HEK293 (cell line): ENCODE results near the gene SSBP1.

ENCODE experiments used
- CTCF ChIA-PET: fragments of 350-600 bp; formaldehyde crosslinking; extraction: SDS; loops from one replicate; lab custom pipeline; 2021; ENCODE audit warnings: antibody characterized with exemption; lab: Yijun Ruan, JAX
- POLR2A ChIA-PET: fragments of 300-600 bp; formaldehyde crosslinking; extraction: SDS; loops from one replicate; lab custom pipeline; 2020; ENCODE audit warnings: antibody characterized with exemption, inconsistent platforms; lab: Yijun Ruan, JAX
- H3K27ac ChIP-seq: fragments of 200-500 bp; sonication (Bioruptor generic); 2 replicates; pipeline ENCODE4 v1.5.1; 2014; ENCODE audit warnings: low read depth, low read length, control low read depth, inconsistent platforms; ENCODE audit errors: extremely low read depth
- H3K36me3 ChIP-seq, 2 experiments: fragments of 200-500 bp in 1 of 2; sonication (Bioruptor generic) in 1 of 2; 1 replicate in 1 of 2; 2 replicates in 1 of 2; pipeline ENCODE4 v1.5.1; 2014 to 2017; ENCODE audit warnings: inconsistent platforms in 2 of 2, low read length in 2 of 2; ENCODE audit not compliant: control insufficient read depth in 2 of 2, insufficient read depth in 1 of 2
- H3K4me1 ChIP-seq: fragments of 200-500 bp; sonication (Bioruptor generic); 2 replicates; pipeline ENCODE4 v1.5.1; 2014; ENCODE audit warnings: mild to moderate bottlenecking, low read length, inconsistent platforms; ENCODE audit not compliant: control insufficient read depth, insufficient read depth
- H3K4me3 ChIP-seq: 2 replicates; pipeline ENCODE4 v1.5.1; 2011; ENCODE audit warnings: low read depth, mild to moderate bottlenecking, control low read depth, low read length, moderate library complexity
- H3K9me3 ChIP-seq: fragments of 200-500 bp; sonication (Bioruptor generic); 2 replicates; pipeline ENCODE4 v1.5.1; 2014; ENCODE audit warnings: low read depth, low read length, inconsistent platforms; ENCODE audit not compliant: control insufficient read depth, insufficient read depth
- ELK4 ChIP-seq: IDR thresholded peaks from 2 replicates; pipeline ENCODE4 v1.6.1; 2011; ENCODE audit warnings: mild to moderate bottlenecking, low read depth, low read length, borderline replicate concordance
- FEZF1 ChIP-seq: fragments of 450-650 bp; formaldehyde crosslinking; IDR thresholded peaks from 2 replicates; pipeline ENCODE4 v1.5.1; 2016; ENCODE audit warnings: missing biosample characterization, missing genetic modification characterization
- IKZF3 ChIP-seq: fragments of 450-650 bp; IDR thresholded peaks from 2 replicates; pipeline ENCODE4 v1.5.0; 2018; ENCODE audit warnings: missing biosample characterization, mild to moderate bottlenecking, missing genetic modification characterization, moderate library complexity
- KLF9 ChIP-seq: fragments of 450-650 bp; formaldehyde crosslinking; IDR thresholded peaks from 2 replicates; pipeline ENCODE4 v1.5.1; 2016; ENCODE audit warnings: missing biosample characterization, missing genetic modification characterization, low read depth
- REST ChIP-seq: fragments of 450-650 bp; formaldehyde crosslinking; IDR thresholded peaks from 2 replicates; pipeline ENCODE4 v1.5.1; 2016; ENCODE audit warnings: missing biosample characterization, missing genetic modification characterization
- SCRT1 ChIP-seq: fragments of 450-650 bp; formaldehyde crosslinking; IDR thresholded peaks from 2 replicates; pipeline ENCODE4 v1.5.1; 2016; ENCODE audit warnings: missing biosample characterization, missing genetic modification characterization, borderline replicate concordance
- SCRT2 ChIP-seq: fragments of 450-650 bp; formaldehyde crosslinking; IDR thresholded peaks from 2 replicates; pipeline ENCODE4 v1.5.1; 2016; ENCODE audit warnings: missing biosample characterization, missing genetic modification characterization
- YY2 ChIP-seq: fragments of 450-650 bp; formaldehyde crosslinking; IDR thresholded peaks from 2 replicates; pipeline ENCODE4 v1.5.1; 2016; ENCODE audit warnings: missing biosample characterization, missing genetic modification characterization
- ZBTB20 ChIP-seq: fragments of 450-650 bp; formaldehyde crosslinking; IDR thresholded peaks from 2 replicates; pipeline ENCODE4 v1.5.1; 2016; ENCODE audit warnings: missing biosample characterization, missing genetic modification characterization
- ZNF121 ChIP-seq: fragments of 450-650 bp; formaldehyde crosslinking; IDR thresholded peaks from 2 replicates; pipeline ENCODE4 v1.5.1; 2016; ENCODE audit warnings: missing biosample characterization, missing genetic modification characterization
- ZNF140 ChIP-seq: fragments of 450-650 bp; formaldehyde crosslinking; IDR thresholded peaks from 2 replicates; pipeline ENCODE4 v1.5.1; 2016; ENCODE audit warnings: missing biosample characterization, missing genetic modification characterization
- ZNF24 ChIP-seq: fragments of 450-650 bp; formaldehyde crosslinking; IDR thresholded peaks from 2 replicates; pipeline ENCODE4 v1.5.1; 2016; ENCODE audit warnings: missing biosample characterization, missing genetic modification characterization
- ZNF350 ChIP-seq: fragments of 450-650 bp; formaldehyde crosslinking; IDR thresholded peaks from 2 replicates; pipeline ENCODE4 v1.5.0; 2017; ENCODE audit warnings: missing biosample characterization, mild to moderate bottlenecking, missing genetic modification characterization
- ZNF555 ChIP-seq: fragments of 450-650 bp; formaldehyde crosslinking; conservative IDR thresholded peaks from 2 replicates; pipeline ENCODE4 v1.5.1; 2017; ENCODE audit warnings: missing biosample characterization, mild to moderate bottlenecking, missing genetic modification characterization, inconsistent platforms
- ZNF561 ChIP-seq: fragments of 450-650 bp; IDR thresholded peaks from 2 replicates; pipeline ENCODE4 v1.5.1; 2018; ENCODE audit warnings: missing biosample characterization, missing genetic modification characterization, borderline replicate concordance
- ZNF654 ChIP-seq: fragments of 450-650 bp; formaldehyde crosslinking; IDR thresholded peaks from 2 replicates; pipeline ENCODE4 v1.5.1; 2016; ENCODE audit warnings: low read depth, missing biosample characterization, missing genetic modification characterization
- ZNF658 ChIP-seq: fragments of 450-650 bp; formaldehyde crosslinking; IDR thresholded peaks from 2 replicates; pipeline ENCODE4; 2016; ENCODE audit warnings: missing biosample characterization, missing genetic modification characterization
- ZNF677 ChIP-seq: fragments of 450-650 bp; IDR thresholded peaks from 2 replicates; pipeline ENCODE4 v1.5.0; 2018; ENCODE audit warnings: missing biosample characterization, mild to moderate bottlenecking, missing genetic modification characterization, moderate library complexity
- ZNF791 ChIP-seq: fragments of 450-650 bp; formaldehyde crosslinking; IDR thresholded peaks from 2 replicates; pipeline ENCODE4 v1.5.1; 2016; ENCODE audit warnings: missing biosample characterization, missing genetic modification characterization
- ZNF843 ChIP-seq: fragments of 450-650 bp; formaldehyde crosslinking; IDR thresholded peaks from 2 replicates; pipeline ENCODE4 v1.5.1; 2016; ENCODE audit warnings: missing biosample characterization, missing genetic modification characterization
- TF ChIP-seq, protein P1 (sequence below): fragments of 450-650 bp; formaldehyde crosslinking; IDR thresholded peaks from 2 replicates; pipeline ENCODE4 v1.5.1; 2016; ENCODE audit warnings: missing biosample characterization, missing genetic modification characterization
- TF ChIP-seq, protein P2 (sequence below): fragments of 450-650 bp; formaldehyde crosslinking; IDR thresholded peaks from 2 replicates; pipeline ENCODE4 v1.5.1; 2016; ENCODE audit warnings: missing biosample characterization, missing genetic modification characterization

The SSBP1 gene

DNA sequence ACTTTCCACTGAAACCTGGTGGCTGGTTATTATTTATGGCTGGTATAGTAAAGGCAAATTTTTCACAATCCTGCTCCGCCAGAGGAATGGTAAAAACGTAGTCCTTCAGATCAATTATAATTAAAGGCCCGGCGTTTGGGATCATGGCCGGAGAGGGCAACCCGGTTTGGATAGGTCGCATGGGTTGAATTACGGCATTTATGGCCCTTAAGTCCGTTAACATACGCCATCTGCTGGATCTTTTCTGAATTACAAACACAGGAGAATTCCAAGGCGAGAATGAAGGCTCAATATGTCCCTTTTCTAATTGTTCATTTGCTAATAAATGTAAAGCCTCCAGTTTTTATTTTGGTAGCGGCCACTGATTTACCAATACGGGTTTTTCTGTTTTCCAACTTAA, 14.5 kb downstream of the SSBP1 start:
- POLR2A ChIA-PET, result no interaction called here

GRCh38 chr7:141754939-141755338, 16.8 kb downstream of the SSBP1 start:
- POLR2A ChIA-PET, result no interaction called here

More for the DNA sequence above, 14.5 kb downstream of the SSBP1 start:
- CTCF ChIA-PET, result interaction anchor here (0.7 kb wide), 1 partner anchor 1486 kb away, joined by 3 read pairs; no protein-coding TSS in a partner anchor
- Histone ChIP-seq H3K4me1 (no peaks in the 10 kb centered on the region), H3K27ac (no peak overlapping the region), H3K9me3 (no peaks in the 10 kb centered on the region), H3K36me3 (peaks cover 14 to 96% of the 10 kb centered on the region in 2 experiments), H3K4me3 (no peak overlapping the region)
- TF ChIP-seq ZNF350, result no peak
- TF ChIP-seq, protein P1, sequence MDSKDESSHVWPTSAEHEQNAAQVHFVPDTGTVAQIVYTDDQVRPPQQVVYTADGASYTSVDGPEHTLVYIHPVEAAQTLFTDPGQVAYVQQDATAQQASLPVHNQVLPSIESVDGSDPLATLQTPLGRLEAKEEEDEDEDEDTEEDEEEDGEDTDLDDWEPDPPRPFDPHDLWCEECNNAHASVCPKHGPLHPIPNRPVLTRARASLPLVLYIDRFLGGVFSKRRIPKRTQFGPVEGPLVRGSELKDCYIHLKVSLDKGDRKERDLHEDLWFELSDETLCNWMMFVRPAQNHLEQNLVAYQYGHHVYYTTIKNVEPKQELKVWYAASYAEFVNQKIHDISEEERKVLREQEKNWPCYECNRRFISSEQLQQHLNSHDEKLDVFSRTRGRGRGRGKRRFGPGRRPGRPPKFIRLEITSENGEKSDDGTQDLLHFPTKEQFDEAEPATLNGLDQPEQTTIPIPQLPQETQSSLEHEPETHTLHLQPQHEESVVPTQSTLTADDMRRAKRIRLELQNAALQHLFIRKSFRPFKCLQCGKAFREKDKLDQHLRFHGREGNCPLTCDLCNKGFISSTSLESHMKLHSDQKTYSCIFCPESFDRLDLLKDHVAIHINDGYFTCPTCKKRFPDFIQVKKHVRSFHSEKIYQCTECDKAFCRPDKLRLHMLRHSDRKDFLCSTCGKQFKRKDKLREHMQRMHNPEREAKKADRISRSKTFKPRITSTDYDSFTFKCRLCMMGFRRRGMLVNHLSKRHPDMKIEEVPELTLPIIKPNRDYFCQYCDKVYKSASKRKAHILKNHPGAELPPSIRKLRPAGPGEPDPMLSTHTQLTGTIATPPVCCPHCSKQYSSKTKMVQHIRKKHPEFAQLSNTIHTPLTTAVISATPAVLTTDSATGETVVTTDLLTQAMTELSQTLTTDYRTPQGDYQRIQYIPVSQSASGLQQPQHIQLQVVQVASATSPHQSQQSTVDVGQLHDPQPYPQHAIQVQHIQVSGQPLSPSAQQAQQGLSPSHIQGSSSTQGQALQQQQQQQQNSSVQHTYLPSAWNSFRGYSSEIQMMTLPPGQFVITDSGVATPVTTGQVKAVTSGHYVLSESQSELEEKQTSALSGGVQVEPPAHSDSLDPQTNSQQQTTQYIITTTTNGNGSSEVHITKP, result no peak
- TF ChIP-seq ZNF24 (tag by site-specific recombination), result no peak
- TF ChIP-seq, protein P2, sequence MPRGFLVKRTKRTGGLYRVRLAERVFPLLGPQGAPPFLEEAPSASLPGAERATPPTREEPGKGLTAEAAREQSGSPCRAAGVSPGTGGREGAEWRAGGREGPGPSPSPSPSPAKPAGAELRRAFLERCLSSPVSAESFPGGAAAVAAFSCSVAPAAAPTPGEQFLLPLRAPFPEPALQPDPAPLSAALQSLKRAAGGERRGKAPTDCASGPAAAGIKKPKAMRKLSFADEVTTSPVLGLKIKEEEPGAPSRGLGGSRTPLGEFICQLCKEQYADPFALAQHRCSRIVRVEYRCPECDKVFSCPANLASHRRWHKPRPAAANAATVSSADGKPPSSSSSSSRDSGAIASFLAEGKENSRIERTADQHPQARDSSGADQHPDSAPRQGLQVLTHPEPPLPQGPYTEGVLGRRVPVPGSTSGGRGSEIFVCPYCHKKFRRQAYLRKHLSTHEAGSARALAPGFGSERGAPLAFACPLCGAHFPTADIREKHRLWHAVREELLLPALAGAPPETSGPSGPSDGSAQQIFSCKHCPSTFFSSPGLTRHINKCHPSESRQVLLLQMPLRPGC (tag by site-specific recombination), result no peak
- no peak for TF ChIP-seq ZNF791 (tag by site-specific recombination)
- TF ChIP-seq YY2 (tag by site-specific recombination), result no peak
- TF ChIP-seq ZNF654, result 0 out of 2 replicates have a peak, but pooled peaks have one; percentile 6
- no peak for TF ChIP-seq ZNF677

DNA sequence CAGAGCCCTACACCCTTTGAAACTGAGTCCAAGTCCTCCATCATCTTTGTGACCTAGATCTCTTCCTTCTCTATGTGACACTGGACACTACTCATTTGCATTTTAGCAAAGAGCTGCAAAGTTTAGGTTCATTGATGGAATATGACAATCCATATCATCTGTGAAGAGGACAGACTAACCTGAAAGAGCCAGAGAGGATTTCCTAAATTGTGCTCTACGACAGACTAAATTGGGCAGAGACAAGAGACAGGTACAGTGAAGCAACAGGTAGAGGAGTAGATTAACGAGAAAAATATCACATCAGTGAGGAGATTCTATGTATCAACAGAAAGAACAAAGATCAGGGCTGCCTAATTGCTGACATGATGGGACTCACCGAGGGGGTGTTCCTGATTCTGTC, 25.6 kb downstream of the SSBP1 start, which contains the start of gene TAS2R3:
Gene TAS2R3, plus strand, starts transcription at position 301 of the 400 bp plus-strand sequence. Its CDS starts 62 bp downstream, at position 363.
- H3K4me3 ChIP-seq, result no peak within 1 kb of the TSS
- CTCF ChIA-PET, result interaction anchor here (0.6 kb wide), 1 partner anchor 10 kb away, joined by 3 read pairs; no protein-coding TSS in a partner anchor
- H3K27ac ChIP-seq, result no peak within 1 kb of the TSS
- H3K9me3 ChIP-seq, result no peaks in the 10 kb centered on the region
- POLR2A ChIA-PET, result no interaction called here
- H3K36me3 ChIP-seq, result peaks cover 0 to 60% of the 10 kb centered on the region in 2 experiments; a peak in 1 of 3 replicates
- TF ChIP-seq ZNF658 (tag by site-specific recombination), result no peak
- TF ChIP-seq ZNF561 (tag by site-specific recombination), result no peak
- no peak for TF ChIP-seq ELK4
- TF ChIP-seq ZNF121 (tag by site-specific recombination), result no peak
- TF ChIP-seq KLF9, result no peak
- TF ChIP-seq ZNF555 (tag by site-specific recombination), result no peak
- no peak for TF ChIP-seq IKZF3 (tag by site-specific recombination)
- peak; percentile 80 for TF ChIP-seq SCRT2 (tag by site-specific recombination)
- TF ChIP-seq REST (tag by site-specific recombination), result no peak
- 0 out of 2 replicates have a peak, but pooled peaks have one; percentile 18 for TF ChIP-seq SCRT1 (tag by site-specific recombination)
- no peak for TF ChIP-seq ZNF843 (tag by site-specific recombination)
- no peak for TF ChIP-seq ZBTB20 (tag by site-specific recombination)
- no peaks in the 10 kb centered on the region for H3K4me1 ChIP-seq

More at GRCh38 chr7:141754939-141755338, 16.8 kb downstream of the SSBP1 start:
- CTCF ChIA-PET, result interaction anchor here (0.6 to 2.2 kb wide), 4 partner anchors 13 to 100 kb away, joined by 3 to 9 read pairs (median 5); no protein-coding TSS in a partner anchor
- no peaks in the 10 kb centered on the region for H3K4me1 ChIP-seq
- no peak overlapping the region for H3K27ac ChIP-seq
- TF ChIP-seq ZNF654, result peak; percentile 29; the same call in 1 of the 2 replicates
- no peak for TF ChIP-seq ZNF140 (tag by site-specific recombination)
- no peak for TF ChIP-seq FEZF1 (tag by site-specific recombination)
- TF ChIP-seq, all 188 proteins: peak for 1
- peaks cover 10 to 89% of the 10 kb centered on the region in 2 experiments; a peak in 2 of 3 replicates for H3K36me3 ChIP-seq
- H3K4me3 ChIP-seq, result no peak overlapping the region
- no peaks in the 10 kb centered on the region for H3K9me3 ChIP-seq
